GM12878 (cell line): ENCODE results near the gene RNF223.

Experiments used
- BACH1 ChIP-seq: fragments of 450-650 bp; IDR thresholded peaks from 2 replicates; pipeline ENCODE4 v1.6.1; 2017; ENCODE audit warnings: mild to moderate bottlenecking, borderline replicate concordance
- BRCA1 ChIP-seq: IDR thresholded peaks from 2 replicates; pipeline ENCODE4 v1.6.1; 2011; ENCODE audit warnings: low read depth, low read length, improper control_type of control experiment
- CEBPZ ChIP-seq: fragments of 150-350 bp; IDR thresholded peaks from 2 replicates; pipeline ENCODE4 v1.6.1; 2016; ENCODE audit warnings: low read depth, low read length
- CTCF ChIP-seq, 3 experiments: IDR thresholded peaks in 2 of 3; conservative IDR thresholded peaks in 1 of 3; 2 replicates each; pipeline ENCODE4 v1.5.1; 2011; ENCODE audit warnings: low read depth in 3 of 3, low read length in 3 of 3, mild to moderate bottlenecking in 3 of 3, control low read depth in 2 of 3, moderate library complexity in 2 of 3, inconsistent platforms in 1 of 3, mixed read lengths in 1 of 3; ENCODE audit not compliant: control insufficient read depth in 2 of 3, insufficient read depth in 1 of 3; ENCODE audit errors: extremely low read depth in 1 of 3
- EP300 ChIP-seq, 2 experiments: fragments of 150-350 bp in 1 of 2; IDR thresholded peaks; 2 replicates each; pipeline ENCODE4 v1.6.1; 2011 to 2012; ENCODE audit warnings: low read depth in 2 of 2, low read length in 2 of 2, borderline replicate concordance in 1 of 2, improper control_type of control experiment in 1 of 2, inconsistent platforms in 1 of 2; ENCODE audit not compliant: control insufficient read depth in 1 of 2
- KAT2A ChIP-seq: conservative IDR thresholded peaks from 2 replicates; pipeline ENCODE4 v1.6.1; 2011; ENCODE audit warnings: low read depth, low read length; ENCODE audit not compliant: control insufficient read depth
- MTA2 ChIP-seq: fragments of 450-650 bp; IDR thresholded peaks from 2 replicates; pipeline ENCODE4 v1.6.1; 2016; ENCODE audit warnings: low read depth, mild to moderate bottlenecking, moderate library complexity
- MYC ChIP-seq: IDR thresholded peaks from 2 replicates; pipeline ENCODE4 v1.6.1; 2011; ENCODE audit warnings: mild to moderate bottlenecking, low read length, moderate library complexity, inconsistent platforms; ENCODE audit not compliant: insufficient read depth, insufficient replicate concordance, insufficient read length, severe bottlenecking
- POLR2A ChIP-seq: IDR thresholded peaks from 2 replicates; pipeline ENCODE4 v1.6.1; 2011; ENCODE audit warnings: low read depth, mild to moderate bottlenecking, low read length
- POLR2AphosphoS5 ChIP-seq: IDR thresholded peaks from 2 replicates; pipeline ENCODE4 v1.6.1; 2011; ENCODE audit warnings: mild to moderate bottlenecking, low read length, inconsistent platforms
- RAD21 ChIP-seq: IDR thresholded peaks from 2 replicates; pipeline ENCODE4 v1.6.1; 2011; ENCODE audit warnings: mild to moderate bottlenecking, low read depth, low read length, moderate library complexity; ENCODE audit not compliant: insufficient read depth
- RAD51 ChIP-seq: fragments of 450-650 bp; IDR thresholded peaks from 2 replicates; pipeline ENCODE4 v1.6.1; 2016; ENCODE audit warnings: moderate library complexity, mild to moderate bottlenecking, inconsistent platforms
- TAF1 ChIP-seq: IDR thresholded peaks from 2 replicates; pipeline ENCODE4 v1.6.1; 2011; ENCODE audit warnings: mild to moderate bottlenecking, low read depth, low read length, borderline replicate concordance
- ZBTB33 ChIP-seq: fragments of 450-650 bp; IDR thresholded peaks from 2 replicates; pipeline ENCODE4 v1.6.1; 2017; ENCODE audit warnings: mild to moderate bottlenecking

GRCh38 chr1:1110561-1110971 lies 36.5 kb upstream of the RNF223 start:
- TF ChIP-seq RAD51 = no peak
- no peak for TF ChIP-seq CEBPZ
- no peak for TF ChIP-seq RAD21
- TF ChIP-seq CTCF (IDR thresholded peaks at IDR 0.05 in 2 of 3, conservative IDR thresholded peaks at IDR 0.05 in 1 of 3; ENCODE audit: control insufficient read depth in 2 of 3, extremely low read depth in 1 of 3, insufficient read depth in 1 of 3, low read depth in 3 of 3, low read length in 3 of 3) = no peak
- TF ChIP-seq ZBTB33 = no peak
- no peak for TF ChIP-seq TAF1
- no peak for TF ChIP-seq BACH1
- no peak for TF ChIP-seq POLR2AphosphoS5
- no peak for TF ChIP-seq KAT2A
- TF ChIP-seq MTA2 = no peak
- no peak for TF ChIP-seq BRCA1
- TF ChIP-seq EP300 (IDR thresholded peaks at IDR 0.05; ENCODE audit: borderline replicate concordance in 1 of 2, control insufficient read depth in 1 of 2, low read depth in 2 of 2, low read length in 2 of 2) = no peak
- no peak for TF ChIP-seq POLR2A
- no peak for TF ChIP-seq MYC
